NOMO-1 (cell line): Measurements from ENCODE around the gene SEC14L5.
"Not testable (repeated sequence)": the region's sequence is repeated elsewhere in the genome, so short reads cannot be mapped to it uniquely, and the experiment has no call there.

Source experiments
- DNase-seq, 2 experiments: peaks; one replicate each; lab custom pipeline; 2025; ENCODE audit not compliant: unreplicated experiment in 2 of 2; lab: John Stamatoyannopoulos, UW

Gene SEC14L5

GRCh38 chr16:5032748-5033167 is 74.6 kb downstream of the SEC14L5 start:
- DNase-seq: no peak

- peak; percentile 49 to 57 for DNase-seq
Observed at GRCh38 chr16:5033256-5034166, 75.4 kb downstream of the SEC14L5 start, which contains the start of gene NAGPA. TSS of gene NAGPA (minus strand) at chr16:5033935. CDS start at chr16:5033914, 21 bp downstream.

- no peak for DNase-seq
Observed at GRCh38 chr16:5034167-5034523, 76.0 kb downstream of the SEC14L5 start.

GRCh38 chr16:5035909-5036227 is 77.7 kb downstream of the SEC14L5 start:
- DNase-seq: no peak

- no peak for DNase-seq
Observed at GRCh38 chr16:5036228-5037156, 78.4 kb downstream of the SEC14L5 start.

- DNase-seq: no peak
Observed at GRCh38 chr16:5040451-5040850, 82.3 kb downstream of the SEC14L5 start.

- DNase-seq: no peak
Observed at GRCh38 chr16:5041600-5042133, 83.5 kb downstream of the SEC14L5 start.

GRCh38 chr16:5042574-5043171 is 84.5 kb downstream of the SEC14L5 start:
- no peak for DNase-seq

- no peak for DNase-seq
Observed at GRCh38 chr16:5044011-5044540, 85.9 kb downstream of the SEC14L5 start.

GRCh38 chr16:5044581-5044980 is 86.5 kb downstream of the SEC14L5 start:
- DNase-seq: not testable (repeated sequence)

- DNase-seq: no peak
Observed at GRCh38 chr16:5045499-5046115, 87.5 kb downstream of the SEC14L5 start.

- DNase-seq: no peak
Observed at GRCh38 chr16:5046914-5047313, 88.8 kb downstream of the SEC14L5 start.

GRCh38 chr16:5054876-5055865 is 97.0 kb downstream of the SEC14L5 start:
- no peak for DNase-seq

GRCh38 chr16:5056352-5056751 is 98.2 kb downstream of the SEC14L5 start:
- peak; percentile 19 to 42 for DNase-seq

GRCh38 chr16:5058476-5058875 is 100.3 kb downstream of the SEC14L5 start:
- no peak for DNase-seq

- DNase-seq: no peak
Observed at GRCh38 chr16:5059386-5060072, 101.4 kb downstream of the SEC14L5 start.

GRCh38 chr16:5060073-5060641 is 102.0 kb downstream of the SEC14L5 start:
- no peak for DNase-seq

GRCh38 chr16:5062051-5062450 is 103.9 kb downstream of the SEC14L5 start:
- DNase-seq: no peak
